PC-3 (cell line): ENCODE measurements around the gene NRBF2. TPM values are rescaled to one million over a fixed set of nuclear protein-coding genes. Genes with fewer than 3 reads are reported as not detected.
A peak's percentile ranks its signal among the peaks of the same experiment; 100 is the strongest.

Experiments
- ATAC-seq: fragments of 200-7000 bp; cut with Tn5 transposase; 2 replicates; pipeline ENCODE4 v1.9.1; 2020; ENCODE audit warnings: mild to moderate bottlenecking, moderate library complexity
- BruUV-seq: library from RNA; stranded (reverse); fragments of 400-500 nt; replicated peaks from 2 replicates; lab custom pipeline; 2021; lab: Mats Ljungman, UMichigan
- CTCF ChIA-PET: fragments of 300-600 bp; sonication (Branson Sonifier 250); formaldehyde crosslinking; loops from one replicate; lab custom pipeline; 2022; ENCODE audit warnings: antibody characterized with exemption; lab: Charles Lee
- POLR2A ChIA-PET: fragments of 300-600 bp; sonication (Branson Sonifier 250); formaldehyde crosslinking; loops from one replicate; lab custom pipeline; 2022; ENCODE audit warnings: antibody characterized with exemption; ENCODE audit not compliant: unreplicated experiment; lab: Charles Lee
- DNase-seq: peaks from one replicate; pipeline ENCODE4 v3.0.0-alpha.2; 2015
- H2AFZ ChIP-seq: fragments of 300-600 bp; sonication (generic); 2 replicates; pipeline ENCODE4 v1.6.0; 2016; ENCODE audit warnings: antibody characterized with exemption, low read length
- H3F3A ChIP-seq: fragments of 300-600 bp; sonication (generic); one replicate; pipeline ENCODE4 v1.6.0; 2017; ENCODE audit warnings: antibody characterized with exemption, low read length, control low read depth, mild to moderate bottlenecking; ENCODE audit not compliant: unreplicated experiment
- H3K27ac ChIP-seq: fragments of 300-600 bp; sonication (generic); 2 replicates; pipeline ENCODE4 v1.5.1; 2016; ENCODE audit warnings: mild to moderate bottlenecking, low read length
- H3K27me3 ChIP-seq: fragments of 300-600 bp; sonication (generic); 2 replicates; pipeline ENCODE4 v1.6.1; 2016; ENCODE audit warnings: low read length, mixed read lengths
- H3K36me3 ChIP-seq: fragments of 300-600 bp; sonication (generic); 2 replicates; pipeline ENCODE4 v1.6.1; 2016; ENCODE audit warnings: low read depth, mixed run types, low read length, mixed read lengths
- H3K4me1 ChIP-seq: fragments of 300-600 bp; sonication (generic); 2 replicates; pipeline ENCODE4 v1.5.1; 2016; ENCODE audit warnings: low read length; ENCODE audit not compliant: insufficient read depth
- H3K4me2 ChIP-seq: fragments of 300-600 bp; sonication (generic); 2 replicates; pipeline ENCODE4 v1.6.0; 2016; ENCODE audit warnings: low read length
- H3K4me3 ChIP-seq: fragments of 300-600 bp; sonication (generic); 2 replicates; pipeline ENCODE4 v1.5.1; 2016; ENCODE audit warnings: mild to moderate bottlenecking, low read length, mixed read lengths
- H3K79me2 ChIP-seq: fragments of 300-600 bp; sonication (generic); 2 replicates; pipeline ENCODE4 v1.6.1; 2017; ENCODE audit warnings: low read length, mixed read lengths
- H3K9ac ChIP-seq: fragments of 300-600 bp; sonication (generic); 2 replicates; pipeline ENCODE4 v1.6.0; 2016; ENCODE audit warnings: mild to moderate bottlenecking, low read length
- H3K9me2 ChIP-seq: fragments of 300-600 bp; sonication (generic); replicated peaks from 2 replicates; pipeline ENCODE4 v1.6.1; 2016; ENCODE audit warnings: mixed run types, low read length, mixed read lengths
- H3K9me3 ChIP-seq: fragments of 300-600 bp; sonication (generic); 2 replicates; pipeline ENCODE4 v1.6.1; 2016; ENCODE audit warnings: low read length, mixed read lengths
- H4K20me1 ChIP-seq: fragments of 300-600 bp; sonication (generic); 2 replicates; pipeline ENCODE4 v1.6.1; 2016; ENCODE audit warnings: low read length, mixed read lengths
- CTCF ChIP-seq: fragments of 300-600 bp; sonication (generic); conservative IDR thresholded peaks from 2 replicates; pipeline ENCODE4 v1.5.1; 2017; ENCODE audit warnings: antibody characterized with exemption, low read depth, mild to moderate bottlenecking, low read length
- EZH2 ChIP-seq: fragments of 300-600 bp; sonication (generic); IDR thresholded peaks from one replicate; pipeline ENCODE4 v1.6.1; 2017; ENCODE audit warnings: antibody characterized with exemption, mild to moderate bottlenecking, low read length; ENCODE audit not compliant: unreplicated experiment
- EZH2phosphoT487 ChIP-seq: fragments of 300-600 bp; sonication (generic); IDR thresholded peaks from 2 replicates; pipeline ENCODE4 v1.6.1; 2018; ENCODE audit warnings: mild to moderate bottlenecking, antibody characterized with exemption, low read length, borderline replicate concordance
- intact Hi-C: fragments of 100-400 bp; cut with micrococcal nuclease; formaldehyde crosslinking; loops from 2 replicates; pipeline ENCODE4 v1.9.0; 2023
- total RNA-seq: library from RNA; depleted of rRNA; stranded (reverse); fragments of >200 nt; gene quantifications from 2 replicates; pipeline ENCODE4 v1.2.3, GENCODE V29; 2014

The NRBF2 gene
- total RNA-seq, 1 experiment from 2014 or later: 44.4 TPM

GRCh38 chr10:63156236-63156635 lies 23.1 kb downstream of the NRBF2 start:
- Histone ChIP-seq H3K9ac (no peak overlapping the region), H3K4me1 (peaks cover 7% of the 10 kb centered on the region; the same call in 1 of the 2 replicates), H3K27ac (no peak overlapping the region), H3K4me2 (no peak overlapping the region), H3K36me3 (peaks cover 35% of the 10 kb centered on the region), H3F3A (no peaks in the 10 kb centered on the region), H3K27me3 (no peaks in the 10 kb centered on the region), H3K79me2 (0 out of 2 replicates have a peak, but pooled peaks cover 7% of the 10 kb centered on the region), H3K9me3 (no peaks in the 10 kb centered on the region), H4K20me1 (no peaks in the 10 kb centered on the region), H3K9me2 (no peaks in the 10 kb centered on the region), H2AFZ (no peak overlapping the region), H3K4me3 (no peak overlapping the region)
- no TSS peak for BruUV-seq
- ChIA-PET CTCF (interaction anchor here (0.7 to 2.5 kb wide), 4 partner anchors 11 to 338 kb away, joined by 3 to 30 read pairs (median 16); no protein-coding TSS in a partner anchor), POLR2A (interaction anchor here (0.6 to 0.7 kb wide), 3 partner anchors 276 to 602 kb away, joined by 3 to 10 read pairs (median 7); no protein-coding TSS in a partner anchor)
- TF ChIP-seq EZH2phosphoT487 (no peak), EZH2 (no peak), CTCF (no peak)
- intact Hi-C loops: loop anchor here (5.0 kb wide), 1 partner anchor 889 kb away; the partner anchor contains the start of gene RTKN2
- ATAC-seq: no peak; the same call in 1 of the 2 replicates
- DNase-seq: no peak

- peak overlapping the region; percentile 17 for H3K27ac ChIP-seq
- H4K20me1 ChIP-seq: no peaks in the 10 kb centered on the region
- POLR2A ChIA-PET: interaction anchor here (0.6 to 0.7 kb wide), 3 partner anchors 27 to 218 kb away, joined by 3 to 4 read pairs (median 4); no protein-coding TSS in a partner anchor
- no peak overlapping the region for H2AFZ ChIP-seq
- H3K9me3 ChIP-seq: no peaks in the 10 kb centered on the region
- intact Hi-C loops: loop anchor here (1.0 to 5.0 kb wide), 12 partner anchors 25 to 910 kb away; partner anchors contain the start of genes NRBF2 and RTKN2
- no peak overlapping the region for H3K9ac ChIP-seq
- CTCF ChIA-PET: interaction anchor here (0.5 to 2.5 kb wide), 19 partner anchors 9 to 1375 kb away, joined by 3 to 30 read pairs (median 4); no protein-coding TSS in a partner anchor
- H3K4me1 ChIP-seq: peaks cover 7% of the 10 kb centered on the region; the same call in 1 of the 2 replicates
- H3F3A ChIP-seq: peaks cover 4% of the 10 kb centered on the region
- H3K4me2 ChIP-seq: no peak overlapping the region
- H3K79me2 ChIP-seq: 0 out of 2 replicates have a peak, but pooled peaks cover 4% of the 10 kb centered on the region
- H3K36me3 ChIP-seq: peaks cover 19% of the 10 kb centered on the region
- DNase-seq (peak; percentile 99), ATAC-seq (peak; percentile 80)
- H3K4me3 ChIP-seq: no peak overlapping the region
- no peaks in the 10 kb centered on the region for H3K9me2 ChIP-seq
- BruUV-seq: TSS peak; percentile 1
- TF ChIP-seq CTCF (peak; percentile 100), EZH2 (no peak)
- H3K27me3 ChIP-seq: no peaks in the 10 kb centered on the region
Measured at GRCh38 chr10:63157845-63158624, 24.9 kb downstream of the NRBF2 start.
